ENCODE measurements around the gene UPF3A.

UPF3A gene

DNA sequence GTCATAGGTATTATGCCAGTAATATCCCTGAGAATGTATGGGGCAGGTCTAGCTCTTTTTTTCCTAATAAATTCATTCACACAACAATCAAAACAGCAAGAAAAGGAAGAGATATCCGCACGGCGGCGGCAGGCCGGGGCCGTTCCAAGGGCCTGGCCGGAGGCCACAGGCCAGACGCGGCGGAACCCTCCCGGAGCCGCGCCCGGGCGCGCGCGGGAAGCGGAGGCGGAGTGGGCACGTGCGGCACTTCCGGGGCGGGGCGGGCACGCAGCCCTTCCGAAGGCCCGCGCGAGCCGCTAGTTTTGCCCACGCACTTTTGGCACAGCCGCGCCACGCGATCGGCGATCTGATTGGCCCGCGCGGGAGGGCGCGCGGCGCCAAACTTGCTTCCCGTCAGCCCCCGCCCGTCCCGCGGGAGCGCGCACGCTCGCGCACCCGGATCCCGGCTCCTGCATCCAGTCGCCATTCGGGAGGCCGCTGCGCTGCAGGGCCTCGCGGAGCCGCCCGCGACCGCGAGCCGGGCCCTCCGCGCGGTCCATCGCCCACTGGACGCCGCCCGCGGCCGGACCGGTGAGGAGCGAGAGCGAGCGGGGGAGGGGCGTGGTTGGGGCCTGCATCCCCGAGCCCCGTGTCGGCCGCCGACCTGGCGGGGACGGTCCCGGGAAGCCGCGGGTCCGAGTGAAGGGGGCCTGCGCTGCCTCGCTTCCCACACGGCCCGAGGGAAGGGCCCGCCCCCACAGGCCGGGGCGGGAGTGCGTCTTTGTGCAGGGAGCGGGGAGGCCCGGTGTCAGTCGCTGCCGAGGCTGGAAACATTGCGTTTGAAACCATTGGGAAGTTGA, 32.9 kb downstream of the UPF3A start, which contains the start of gene CHAMP1:
TSS of gene CHAMP1 (plus strand) at position 430 of the 839 bp plus-strand sequence. CDS start 9,340 bp downstream, outside the sequence.
- Histone ChIP-seq H3K36me3 (ENCODE audit: control insufficient read depth, insufficient read depth, low read length) (no peaks in the 10 kb centered on the region), H3K4me3 (replicated peaks; ENCODE audit: low read depth, low read length) (peak within 1 kb of the TSS; percentile 88), H3K27me3 (replicated peaks; ENCODE audit: control insufficient read depth, insufficient read depth, low read length) (no peaks in the 10 kb centered on the region)
- peak; percentile 99 for DNase-seq (ENCODE audit: extremely low read depth, insufficient read length)
- no peak for TF ChIP-seq CTCF (IDR thresholded peaks at IDR 0.05; ENCODE audit: insufficient read depth, low read length, poor library complexity, severe bottlenecking)

DNA sequence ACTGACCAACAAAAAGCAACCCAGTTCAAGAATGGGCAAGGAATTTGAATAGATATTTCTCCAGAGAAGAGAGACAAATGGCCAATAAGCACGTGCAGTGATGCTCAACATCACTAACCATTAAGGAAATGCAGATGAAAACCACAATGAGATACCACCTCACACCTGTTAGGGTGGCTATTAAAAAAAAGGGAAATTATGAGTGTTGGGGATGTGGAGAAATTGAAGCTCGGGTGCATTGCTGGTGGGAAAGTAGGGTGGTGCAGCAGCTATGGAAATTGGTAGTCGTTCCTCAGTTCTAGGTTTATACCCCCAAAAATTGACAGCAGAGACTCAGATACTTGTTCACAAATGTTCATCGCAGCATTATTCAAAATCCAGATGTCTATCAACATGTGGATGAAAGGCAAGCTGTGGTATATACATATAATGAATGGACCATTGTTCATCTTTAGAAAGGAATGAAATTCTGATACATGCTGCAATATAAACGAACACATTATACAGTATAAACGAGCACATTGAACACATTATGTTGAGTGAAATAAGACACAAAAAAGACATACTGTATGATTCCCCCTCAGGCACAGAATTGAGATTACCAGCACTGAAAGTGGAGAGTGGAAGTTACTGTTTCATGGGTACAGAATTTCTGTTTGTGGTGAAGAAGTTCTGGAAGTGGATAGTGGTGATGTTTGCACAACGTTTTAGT, 33.8 kb downstream of the UPF3A start:
- DNase-seq (ENCODE audit: extremely low read depth, insufficient read length) = no peak
- H3K36me3 ChIP-seq (ENCODE audit: control insufficient read depth, insufficient read depth, low read length) = peaks cover 2% of the 10 kb centered on the region
- H3K4me3 ChIP-seq (replicated peaks; ENCODE audit: low read depth, low read length) = peak overlapping the region; percentile 88
- no peaks in the 10 kb centered on the region for H3K27me3 ChIP-seq (replicated peaks; ENCODE audit: control insufficient read depth, insufficient read depth, low read length)
- TF ChIP-seq CTCF (IDR thresholded peaks at IDR 0.05; ENCODE audit: insufficient read depth, low read length, poor library complexity, severe bottlenecking) = no peak

DNA sequence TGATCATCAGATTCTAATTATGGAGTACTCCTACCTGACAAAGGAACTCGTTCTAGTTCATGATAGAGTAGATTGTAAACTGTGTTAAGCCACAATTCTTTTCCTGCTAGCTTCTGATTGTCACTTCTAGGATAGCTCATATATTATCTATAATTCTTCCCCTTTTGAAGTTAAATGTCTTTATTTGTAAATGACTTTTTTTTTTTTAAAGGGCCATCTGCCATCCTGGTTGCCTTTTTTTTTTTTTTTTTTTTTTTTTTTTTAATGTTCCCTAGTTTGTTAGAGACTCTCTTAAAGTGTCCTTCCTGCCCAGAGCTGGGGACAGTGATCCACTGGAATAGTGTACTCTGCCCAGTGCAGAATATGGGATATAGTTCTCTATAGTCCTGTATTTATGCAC, 37.2 kb downstream of the UPF3A start:
- no peak for TF ChIP-seq CTCF (IDR thresholded peaks at IDR 0.05; ENCODE audit: insufficient read depth, low read length, poor library complexity, severe bottlenecking)
- no peak for DNase-seq (ENCODE audit: extremely low read depth, insufficient read length)
- Histone ChIP-seq H3K36me3 (ENCODE audit: control insufficient read depth, insufficient read depth, low read length) (peaks cover 6% of the 10 kb centered on the region), H3K4me3 (replicated peaks; ENCODE audit: low read depth, low read length) (no peak overlapping the region), H3K27me3 (replicated peaks; ENCODE audit: control insufficient read depth, insufficient read depth, low read length) (no peaks in the 10 kb centered on the region)

DNA sequence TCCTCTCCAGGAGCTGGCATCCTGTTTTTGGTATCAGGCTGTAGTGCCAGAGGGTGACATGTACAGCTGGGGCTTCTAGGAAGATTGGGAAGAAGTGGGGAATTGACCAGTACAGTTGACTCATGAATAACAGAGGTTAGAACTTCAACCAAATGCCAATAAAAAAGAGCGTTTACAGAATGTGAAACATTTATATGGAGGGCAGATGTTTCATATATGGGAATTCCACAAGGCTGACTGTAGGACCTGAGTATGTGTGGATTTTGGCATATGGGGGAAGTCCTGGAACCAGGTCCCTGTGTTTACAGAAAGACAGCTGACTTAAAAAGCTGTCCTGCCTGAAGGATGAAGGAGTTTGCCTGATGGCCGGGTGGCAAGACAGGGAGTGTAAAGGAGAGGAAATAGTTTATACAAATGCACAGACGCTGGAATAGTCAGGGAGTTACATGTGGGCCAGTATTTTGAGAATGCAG, 38.1 kb downstream of the UPF3A start:
- DNase-seq (ENCODE audit: extremely low read depth, insufficient read length) = no peak
- H3K4me3 ChIP-seq (replicated peaks; ENCODE audit: low read depth, low read length) = no peak overlapping the region
- TF ChIP-seq CTCF (IDR thresholded peaks at IDR 0.05; ENCODE audit: insufficient read depth, low read length, poor library complexity, severe bottlenecking) = no peak
- H3K36me3 ChIP-seq (ENCODE audit: control insufficient read depth, insufficient read depth, low read length) = peaks cover 11% of the 10 kb centered on the region
- H3K27me3 ChIP-seq (replicated peaks; ENCODE audit: control insufficient read depth, insufficient read depth, low read length) = no peaks in the 10 kb centered on the region

- Histone ChIP-seq H3K27me3 (replicated peaks; ENCODE audit: control insufficient read depth, insufficient read depth, low read length) (no peaks in the 10 kb centered on the region), H3K4me3 (replicated peaks; ENCODE audit: low read depth, low read length) (no peak overlapping the region), H3K36me3 (ENCODE audit: control insufficient read depth, insufficient read depth, low read length) (peaks cover 17% of the 10 kb centered on the region)
- TF ChIP-seq CTCF (IDR thresholded peaks at IDR 0.05; ENCODE audit: insufficient read depth, low read length, poor library complexity, severe bottlenecking) = no peak
- no peak for DNase-seq (ENCODE audit: extremely low read depth, insufficient read length)
Measured at GRCh38 chr13:114320065-114320464, 38.7 kb downstream of the UPF3A start.
